ENCODE data around the gene UHRF2. TPM values are rescaled to one million over a fixed set of nuclear protein-coding genes. Genes with fewer than 3 reads are reported as not detected.
A peak's percentile ranks its signal among the peaks of the same experiment; 100 is the strongest.
"Not testable (repeated sequence)": the region's sequence is repeated elsewhere in the genome, so short reads cannot be mapped to it uniquely, and the experiment has no call there.

The UHRF2 gene
- total RNA-seq = 89.9 and 123 TPM in 2 replicates

DNA sequence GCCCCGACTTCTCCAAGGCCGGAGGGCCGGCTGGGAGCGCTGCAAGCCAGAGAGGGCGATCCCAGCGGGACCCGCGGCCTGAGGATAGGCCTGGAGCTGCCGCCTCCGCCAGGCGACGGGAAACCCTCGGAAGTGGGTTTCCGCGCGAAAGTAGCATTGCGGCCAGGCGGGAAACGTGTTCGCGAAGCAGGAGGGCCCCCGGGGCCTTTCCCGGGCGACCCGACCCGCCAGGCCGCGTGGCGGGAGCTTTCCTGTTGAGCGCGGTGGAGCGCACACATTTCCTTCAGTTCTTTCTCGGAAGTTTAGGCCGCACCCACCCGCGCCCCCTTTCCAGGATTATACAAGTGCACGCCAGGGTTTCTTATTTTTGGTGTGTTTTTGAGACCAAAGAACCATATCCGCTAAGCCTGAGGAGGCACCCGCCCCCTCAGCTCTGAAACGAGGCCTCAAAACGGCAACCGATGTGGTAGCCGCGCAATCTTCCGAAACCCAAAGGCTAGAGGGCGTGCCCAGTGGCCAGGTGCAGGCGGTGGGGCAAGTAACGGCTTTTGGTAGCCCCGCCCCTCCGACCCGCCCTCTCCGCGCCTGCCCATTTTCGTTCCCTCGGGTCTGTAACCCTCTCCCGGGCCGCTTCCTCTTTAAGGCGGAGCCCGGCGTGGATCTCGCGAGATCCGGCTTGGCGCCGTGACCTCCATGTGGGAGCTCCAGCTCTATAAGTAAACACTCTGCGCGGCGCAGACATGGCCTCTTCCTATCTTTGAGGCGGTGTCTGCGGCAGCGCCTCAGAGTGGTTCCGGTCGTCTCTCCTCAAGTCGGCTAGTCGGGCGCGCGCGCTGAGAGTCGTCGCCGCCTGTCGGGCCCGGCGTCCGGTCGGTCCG lies at the start of gene UHRF2:
UHRF2 (plus strand) TSS at position 713 of the 878 bp plus-strand sequence. CDS start 292 bp downstream, outside the sequence.
- DNase-seq (ENCODE audit: low read depth, low spot score) = peak; percentile 90

DNA sequence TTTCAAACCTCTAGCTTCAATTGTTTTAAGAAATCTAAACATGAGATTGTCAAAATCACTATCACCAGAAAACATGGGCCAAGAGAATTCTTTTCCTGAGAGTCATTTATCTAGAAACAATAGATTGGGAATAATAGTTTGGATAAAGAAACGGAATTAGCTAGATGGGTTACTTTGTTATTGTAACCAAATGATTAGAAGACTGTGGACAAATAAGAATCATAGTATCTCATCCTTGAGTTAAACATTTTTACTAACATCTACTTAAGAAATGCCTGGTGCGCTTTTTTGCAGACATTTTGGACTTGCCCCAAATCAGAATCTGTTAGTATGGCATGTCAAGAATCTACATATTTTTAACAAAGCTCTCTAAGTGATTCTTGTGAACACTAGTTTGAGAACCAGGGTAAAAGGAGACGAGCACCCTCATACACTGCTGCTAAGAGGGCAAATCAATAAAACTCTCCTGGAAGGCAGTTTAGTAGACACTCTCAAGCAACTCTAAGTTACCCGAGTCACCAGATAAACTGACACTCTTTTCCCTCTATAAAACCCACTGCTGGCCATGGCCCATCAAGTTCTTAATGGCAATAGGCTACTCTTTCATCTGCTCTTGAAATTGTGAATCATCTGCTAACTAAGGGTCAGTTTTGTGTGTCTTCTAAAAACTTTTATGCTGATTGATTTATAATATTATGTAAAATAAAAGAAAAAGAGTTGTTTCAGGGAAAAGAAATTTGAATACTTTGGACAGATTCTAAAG lies 45.7 kb upstream of the UHRF2 start:
- no peak for DNase-seq (ENCODE audit: low read depth, low spot score)

- DNase-seq (ENCODE audit: low read depth, low spot score) = no peak
Observed at GRCh38 chr9:6368831-6369230, 44.2 kb upstream of the UHRF2 start.

- DNase-seq (ENCODE audit: low read depth, low spot score) = not testable (repeated sequence)
Observed at GRCh38 chr9:6381477-6382012, 31.5 kb upstream of the UHRF2 start.

- DNase-seq (ENCODE audit: low read depth, low spot score) = no peak
Observed at GRCh38 chr9:6382681-6383080, 30.3 kb upstream of the UHRF2 start.

- no peak for DNase-seq (ENCODE audit: low read depth, low spot score)
Observed at GRCh38 chr9:6383551-6384225, 29.3 kb upstream of the UHRF2 start.

DNA sequence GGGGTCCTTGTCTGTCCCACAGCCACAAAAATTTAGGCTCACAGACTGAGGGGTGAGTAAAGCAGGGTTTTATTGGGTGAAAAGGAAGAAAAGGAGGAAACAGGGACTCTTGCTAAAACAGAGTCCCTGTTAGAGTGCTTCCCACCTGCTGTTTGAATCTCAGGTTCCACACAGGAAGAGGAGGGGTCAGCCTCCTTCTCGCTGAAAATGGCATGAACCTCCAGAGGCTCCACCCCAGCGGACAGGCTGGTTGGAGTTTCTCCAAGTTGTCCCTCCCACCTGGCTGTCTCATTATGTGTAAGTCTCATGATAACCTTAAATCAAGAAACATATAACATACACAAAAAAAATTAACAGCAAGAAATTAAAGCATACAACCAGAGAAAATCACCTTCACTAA lies 28.3 kb upstream of the UHRF2 start:
- DNase-seq (ENCODE audit: low read depth, low spot score) = no peak

GRCh38 chr9:6399071-6399470 lies 13.9 kb upstream of the UHRF2 start:
- DNase-seq (ENCODE audit: low read depth, low spot score) = no peak

DNA sequence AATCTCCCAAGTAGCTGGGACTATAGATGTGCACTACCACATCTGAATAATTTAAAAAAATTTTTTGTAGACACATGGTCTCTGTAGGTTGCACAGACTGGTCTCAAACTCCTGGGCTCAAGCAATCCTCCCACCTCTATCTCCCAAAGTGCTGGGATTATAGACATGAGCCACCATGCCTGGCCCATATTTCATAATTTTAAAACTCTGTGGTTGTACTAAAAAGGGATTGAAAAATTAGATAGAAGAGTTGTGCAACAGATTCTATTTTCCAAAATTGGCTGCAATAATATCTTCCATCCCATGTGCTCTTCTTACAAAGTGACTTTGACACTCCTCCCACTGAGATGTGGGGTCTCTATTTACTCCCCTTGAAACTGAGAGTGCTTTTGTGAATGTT lies 7.6 kb upstream of the UHRF2 start:
- DNase-seq (ENCODE audit: low read depth, low spot score) = no peak

- DNase-seq (ENCODE audit: low read depth, low spot score) = no peak
Observed at GRCh38 chr9:6407778-6408177, 5.2 kb upstream of the UHRF2 start.

GRCh38 chr9:6408320-6408719 lies 4.7 kb upstream of the UHRF2 start:
- no peak for DNase-seq (ENCODE audit: low read depth, low spot score)

DNA sequence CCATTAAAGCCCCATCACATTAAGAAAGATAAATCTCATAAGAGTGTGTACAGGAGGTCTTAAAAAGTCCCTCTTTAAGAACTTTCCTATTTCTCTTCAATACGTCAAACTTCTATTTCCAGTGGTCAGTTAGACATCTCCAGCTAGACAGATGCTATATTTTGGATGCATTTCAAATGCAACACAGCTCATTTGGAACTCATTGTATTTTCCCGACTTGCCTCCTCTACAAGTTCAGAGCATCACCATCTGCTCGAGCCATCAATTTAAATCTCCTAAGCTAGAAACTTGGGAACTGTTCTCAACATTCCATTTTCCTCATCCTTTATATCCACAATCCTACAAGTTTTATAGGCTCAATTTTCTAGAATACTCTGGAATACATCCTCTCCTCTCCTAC lies 3.2 kb upstream of the UHRF2 start:
- DNase-seq (ENCODE audit: low read depth, low spot score) = no peak

- DNase-seq (ENCODE audit: low read depth, low spot score) = no peak
Observed at GRCh38 chr9:6410633-6411032, 2.4 kb upstream of the UHRF2 start.

DNA sequence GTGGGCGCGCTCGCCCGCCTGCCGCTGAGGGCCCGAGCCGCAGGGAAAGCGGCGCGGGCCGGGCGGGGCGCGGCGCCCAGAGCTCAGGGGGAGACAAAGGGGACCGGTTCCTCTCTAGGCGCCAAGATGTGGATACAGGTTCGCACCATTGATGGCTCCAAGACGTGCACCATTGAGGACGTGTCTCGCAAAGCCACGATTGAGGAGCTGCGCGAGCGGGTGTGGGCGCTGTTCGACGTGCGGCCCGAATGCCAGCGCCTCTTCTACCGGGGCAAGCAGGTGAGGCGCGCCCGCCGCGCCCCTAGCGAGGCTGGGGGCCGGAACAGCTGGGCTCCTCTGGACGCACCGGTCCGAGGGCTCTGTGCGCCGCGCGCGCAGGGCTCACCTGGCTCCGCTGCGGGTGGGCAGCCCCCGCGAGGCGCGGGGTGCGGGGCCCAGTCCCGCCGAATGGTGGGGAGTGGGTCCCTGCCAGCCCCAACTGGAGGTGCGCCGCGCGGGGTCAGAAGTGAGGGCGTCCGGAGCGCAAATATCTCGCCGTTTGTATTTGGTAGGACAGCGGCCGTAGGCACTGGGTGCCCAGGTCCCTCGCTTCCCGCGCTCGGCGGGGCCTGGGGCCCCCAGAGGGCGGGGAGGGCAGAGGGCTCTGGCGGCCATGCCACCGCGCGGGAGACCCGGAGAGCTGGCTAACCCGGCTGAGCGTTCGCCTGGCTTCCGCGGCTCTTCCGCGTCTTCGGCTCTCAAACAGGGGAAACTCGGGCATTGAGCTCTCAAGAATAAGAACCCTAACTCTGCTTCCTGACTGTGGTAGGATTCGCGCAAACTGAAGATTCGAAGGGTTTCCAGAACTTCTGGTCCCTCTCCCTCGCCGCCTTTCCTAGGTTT lies 607 bp downstream of the UHRF2 start:
- no peak for DNase-seq (ENCODE audit: low read depth, low spot score)

- DNase-seq (ENCODE audit: low read depth, low spot score) = no peak
Observed at GRCh38 chr9:6414247-6414641, 1.2 kb downstream of the UHRF2 start.

DNA sequence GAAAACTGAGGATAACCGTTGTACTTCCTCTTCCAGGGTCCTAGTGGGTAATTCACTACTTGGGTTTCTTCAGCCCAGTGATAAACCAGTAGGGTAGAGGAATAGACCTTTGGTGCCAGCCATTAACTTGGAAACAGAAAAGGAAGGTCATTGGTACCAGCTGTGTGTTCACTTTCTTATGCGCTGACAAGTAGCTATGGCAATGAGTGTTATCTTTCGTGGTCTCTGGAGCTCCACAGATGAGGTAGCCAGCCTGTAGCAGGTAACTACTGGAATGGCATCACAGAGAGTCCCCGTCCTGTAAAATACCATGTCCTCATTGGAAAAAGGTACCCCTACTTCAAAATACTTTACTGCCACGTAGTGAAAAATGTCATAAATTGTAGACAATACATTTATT lies 2.3 kb downstream of the UHRF2 start:
- no peak for DNase-seq (ENCODE audit: low read depth, low spot score)

- no peak for DNase-seq (ENCODE audit: low read depth, low spot score)
Observed at GRCh38 chr9:6417186-6417585, 4.2 kb downstream of the UHRF2 start.

DNA sequence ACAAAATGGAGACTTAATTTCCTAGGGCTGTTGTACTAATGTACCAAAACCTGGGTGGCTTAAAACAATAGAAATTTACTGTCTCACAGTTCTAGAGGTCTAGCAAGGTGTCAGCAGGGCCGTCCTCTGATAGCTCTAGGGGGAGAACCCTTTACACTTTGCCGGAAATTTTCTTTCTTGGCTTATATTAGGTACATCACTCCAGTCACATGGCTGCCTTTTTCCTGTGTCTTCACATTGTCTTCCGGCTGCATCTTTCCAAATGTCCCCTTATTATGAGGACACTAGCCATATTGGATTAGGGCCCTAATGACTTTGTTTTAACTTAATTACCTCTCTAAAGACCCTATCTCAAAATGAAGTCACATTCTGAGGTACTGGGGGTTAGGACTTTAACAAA lies 5.8 kb downstream of the UHRF2 start:
- no peak for DNase-seq (ENCODE audit: low read depth, low spot score)

GRCh38 chr9:6424940-6425339 lies 11.9 kb downstream of the UHRF2 start:
- DNase-seq (ENCODE audit: low read depth, low spot score) = no peak

DNA sequence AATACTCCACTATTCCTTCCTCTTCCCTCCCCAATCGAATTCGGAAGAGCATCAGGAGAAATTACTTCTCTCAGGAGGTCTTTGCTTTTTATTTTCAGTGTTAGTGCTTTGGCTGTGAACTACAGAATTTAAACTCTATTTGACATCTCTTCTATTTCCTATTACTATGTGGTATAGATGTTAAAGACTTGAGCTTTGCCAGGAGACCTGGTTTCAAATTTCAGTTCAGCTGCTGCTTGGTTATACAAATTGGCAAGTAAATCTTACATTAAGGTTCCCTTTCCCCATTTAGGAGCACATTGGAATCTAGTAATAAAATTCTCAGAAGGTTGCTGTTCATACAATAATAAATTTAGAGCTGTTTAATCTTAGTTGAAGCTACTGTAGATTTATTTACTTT lies 13.1 kb downstream of the UHRF2 start:
- DNase-seq (ENCODE audit: low read depth, low spot score) = no peak
